ENCODE results near the gene THOC5.

THOC5 gene

GRCh38 chr22:29478326-29479276 is 75.0 kb downstream of the THOC5 start:
- Histone ChIP-seq H2AFZ (ENCODE audit: low read length) (no peak overlapping the region), H3K27me3 (ENCODE audit: insufficient read depth, low read length, poor library complexity, severe bottlenecking) (no peaks in the 10 kb centered on the region), H3K9me3 (ENCODE audit: insufficient read depth, low read depth, low read length) (no peaks in the 10 kb centered on the region), H3K36me3 (ENCODE audit: insufficient read depth, low read length) (no peaks in the 10 kb centered on the region), H3K4me3 (ENCODE audit: low read length, poor library complexity, severe bottlenecking) (no peak overlapping the region), H3K4me2 (ENCODE audit: low read depth, low read length, poor library complexity, severe bottlenecking) (no peak overlapping the region), H3K79me2 (ENCODE audit: insufficient read depth, low read length) (no peaks in the 10 kb centered on the region), H4K20me1 (ENCODE audit: insufficient read depth, low read length, poor library complexity, severe bottlenecking) (no peaks in the 10 kb centered on the region), H3K4me1 (ENCODE audit: insufficient read depth, low read length, poor library complexity, severe bottlenecking) (no peaks in the 10 kb centered on the region), H3K9ac (ENCODE audit: low read depth, low read length, poor library complexity, severe bottlenecking) (no peak overlapping the region), H3F3A (ENCODE audit: low read depth) (no peaks in the 10 kb centered on the region), H3K9me2 (replicated peaks; ENCODE audit: low read depth, low read length) (no peaks in the 10 kb centered on the region)
- no peak for TF ChIP-seq EZH2phosphoT487 (IDR thresholded peaks at IDR 0.05; ENCODE audit: borderline replicate concordance)
- TF ChIP-seq CTCF (conservative IDR thresholded peaks at IDR 0.05; ENCODE audit: low read length), result no peak

- no peaks in the 10 kb centered on the region for H3K36me3 ChIP-seq (ENCODE audit: insufficient read depth, low read length)
Observed at GRCh38 chr22:29477723-29478318, 75.7 kb downstream of the THOC5 start.

GRCh38 chr22:29476116-29476515 is 77.4 kb downstream of the THOC5 start:
- Histone ChIP-seq H3K27me3 (ENCODE audit: insufficient read depth, low read length, poor library complexity, severe bottlenecking) (no peaks in the 10 kb centered on the region), H3K79me2 (ENCODE audit: insufficient read depth, low read length) (no peaks in the 10 kb centered on the region), H3K9me2 (replicated peaks; ENCODE audit: low read depth, low read length) (no peaks in the 10 kb centered on the region), H3K4me1 (ENCODE audit: insufficient read depth, low read length, poor library complexity, severe bottlenecking) (no peaks in the 10 kb centered on the region), H3K9me3 (ENCODE audit: insufficient read depth, low read depth, low read length) (no peaks in the 10 kb centered on the region), H2AFZ (ENCODE audit: low read length) (no peak overlapping the region), H3K36me3 (ENCODE audit: insufficient read depth, low read length) (no peaks in the 10 kb centered on the region), H4K20me1 (ENCODE audit: insufficient read depth, low read length, poor library complexity, severe bottlenecking) (no peaks in the 10 kb centered on the region), H3K4me2 (ENCODE audit: low read depth, low read length, poor library complexity, severe bottlenecking) (no peak overlapping the region), H3K4me3 (ENCODE audit: low read length, poor library complexity, severe bottlenecking) (no peak overlapping the region), H3F3A (ENCODE audit: low read depth) (no peaks in the 10 kb centered on the region), H3K9ac (ENCODE audit: low read depth, low read length, poor library complexity, severe bottlenecking) (no peak overlapping the region)
- TF ChIP-seq EZH2phosphoT487 (IDR thresholded peaks at IDR 0.05; ENCODE audit: borderline replicate concordance) (no peak), CTCF (conservative IDR thresholded peaks at IDR 0.05; ENCODE audit: low read length) (no peak)

More at GRCh38 chr22:29477723-29478318, 75.7 kb downstream of the THOC5 start:
- no peak for TF ChIP-seq EZH2phosphoT487 (IDR thresholded peaks at IDR 0.05; ENCODE audit: borderline replicate concordance)
- no peak for TF ChIP-seq CTCF (conservative IDR thresholded peaks at IDR 0.05; ENCODE audit: low read length)
- no peaks in the 10 kb centered on the region for H3K79me2 ChIP-seq (ENCODE audit: insufficient read depth, low read length)
- H3K9me2 ChIP-seq (replicated peaks; ENCODE audit: low read depth, low read length), result no peaks in the 10 kb centered on the region
- H4K20me1 ChIP-seq (ENCODE audit: insufficient read depth, low read length, poor library complexity, severe bottlenecking), result no peaks in the 10 kb centered on the region
- no peak overlapping the region for H3K9ac ChIP-seq (ENCODE audit: low read depth, low read length, poor library complexity, severe bottlenecking)
- no peak overlapping the region for H3K4me2 ChIP-seq (ENCODE audit: low read depth, low read length, poor library complexity, severe bottlenecking)
- no peaks in the 10 kb centered on the region for H3F3A ChIP-seq (ENCODE audit: low read depth)
- H3K4me3 ChIP-seq (ENCODE audit: low read length, poor library complexity, severe bottlenecking), result no peak overlapping the region
- no peaks in the 10 kb centered on the region for H3K4me1 ChIP-seq (ENCODE audit: insufficient read depth, low read length, poor library complexity, severe bottlenecking)
- H3K27me3 ChIP-seq (ENCODE audit: insufficient read depth, low read length, poor library complexity, severe bottlenecking), result no peaks in the 10 kb centered on the region
- no peaks in the 10 kb centered on the region for H3K9me3 ChIP-seq (ENCODE audit: insufficient read depth, low read depth, low read length)
- H2AFZ ChIP-seq (ENCODE audit: low read length), result no peak overlapping the region
